ENCODE measurements around the gene STMN1.

GRCh38 chr1:25875856-25876692 is 30.1 kb downstream of the STMN1 start:
- TF ChIP-seq CTCF (IDR thresholded peaks at IDR 0.05) (no peak), POLR2A (IDR thresholded peaks at IDR 0.05) (no peak)
